Measurements from ENCODE around the gene ACTMAP. TPM values are rescaled to one million over a fixed set of nuclear protein-coding genes. Genes with fewer than 3 reads are reported as not detected.

The ACTMAP gene
- total and polyA plus RNA-seq, 2 of the 8 experiments (the other 6 are each of a cell fraction or from before 2014, with no cell fraction given), result 24.1 to 26.5 TPM

GRCh38 chr19:40777937-40778705 is 27.8 kb upstream of the ACTMAP start, which contains the start of gene RAB4B (continued):
- no peak for TF ChIP-seq CBX8 (IDR thresholded peaks at IDR 0.05; ENCODE audit: borderline replicate concordance, low read depth, low read length)
- TF ChIP-seq SP4 (IDR thresholded peaks at IDR 0.05; ENCODE audit: low read length), result peak; percentile 95

Data from H1 (cell line).